HG02840 (cell line): Measurements from ENCODE around the gene DIAPH1.
A peak's percentile ranks its signal among the peaks of the same experiment; 100 is the strongest.

ENCODE experiments used
- ATAC-seq: cut with Tn5 transposase; IDR thresholded peaks from one replicate; pipeline ENCODE4 v1.9.1; 2021; ENCODE audit warnings: mild to moderate bottlenecking, moderate library complexity, moderate number of reproducible peaks; ENCODE audit not compliant: unreplicated experiment, low FRiP score

The DIAPH1 gene

GRCh38 chr5:141640051-141640415, 21.2 kb upstream of the DIAPH1 start:
- no peak for ATAC-seq

- no peak for ATAC-seq
Observed at GRCh38 chr5:141639357-141640050, 20.7 kb upstream of the DIAPH1 start.

- no peak for ATAC-seq
Observed at GRCh38 chr5:141638771-141639170, 20.0 kb upstream of the DIAPH1 start.

GRCh38 chr5:141637767-141638419, 19.1 kb upstream of the DIAPH1 start:
- ATAC-seq, result no peak

- peak; percentile 24 for ATAC-seq
Observed at GRCh38 chr5:141637123-141637766, 18.4 kb upstream of the DIAPH1 start.

GRCh38 chr5:141636413-141637122, 17.8 kb upstream of the DIAPH1 start, which contains the start of the genes HDAC3 and RELL2:
TSS of gene HDAC3 (minus strand) at chr5:141636849. CDS start at chr5:141636790, 59 bp downstream.
TSS of gene RELL2 (plus strand) at chr5:141636997. CDS start at chr5:141638226, 1,229 bp downstream.
- ATAC-seq, result peak; percentile 71

- ATAC-seq, result no peak
Observed at GRCh38 chr5:141636106-141636412, 17.3 kb upstream of the DIAPH1 start.

GRCh38 chr5:141635646-141636045, 16.8 kb upstream of the DIAPH1 start:
- ATAC-seq, result no peak

GRCh38 chr5:141634720-141635119, 15.9 kb upstream of the DIAPH1 start:
- ATAC-seq, result no peak

GRCh38 chr5:141633871-141634561, 15.2 kb upstream of the DIAPH1 start:
- peak; percentile 51 for ATAC-seq

GRCh38 chr5:141632650-141633049, 13.8 kb upstream of the DIAPH1 start:
- no peak for ATAC-seq

GRCh38 chr5:141630570-141631140, 11.9 kb upstream of the DIAPH1 start:
- no peak for ATAC-seq

- no peak for ATAC-seq
Observed at GRCh38 chr5:141628175-141628788, 9.5 kb upstream of the DIAPH1 start.

GRCh38 chr5:141623611-141624010, 4.8 kb upstream of the DIAPH1 start:
- ATAC-seq, result no peak

GRCh38 chr5:141623186-141623585, 4.4 kb upstream of the DIAPH1 start:
- ATAC-seq, result peak; percentile 25

- peak; percentile 33 for ATAC-seq
Observed at GRCh38 chr5:141618030-141618803, 583 bp downstream of the DIAPH1 start.

- no peak for ATAC-seq
Observed at GRCh38 chr5:141617682-141618029, 1.1 kb downstream of the DIAPH1 start.

- no peak for ATAC-seq
Observed at GRCh38 chr5:141617128-141617527, 1.7 kb downstream of the DIAPH1 start.
